OCI-LY7 (cell line): Measurements from ENCODE around the gene SFPQ.

ENCODE experiments used
- CTCF ChIP-seq: fragments of 200-600 bp; sonication (generic); conservative IDR thresholded peaks from 2 replicates; pipeline ENCODE4 v1.5.1; 2014; ENCODE audit warnings: mild to moderate bottlenecking, antibody characterized with exemption, low read length, moderate library complexity, mixed read lengths
- EZH2phosphoT487 ChIP-seq: fragments of 200-600 bp; sonication (generic); IDR thresholded peaks from 2 replicates; pipeline ENCODE4 v1.6.1; 2018; ENCODE audit warnings: low read depth, borderline replicate concordance, mild to moderate bottlenecking, mixed run types, antibody characterized with exemption, low read length, moderate library complexity, mixed read lengths

DNA sequence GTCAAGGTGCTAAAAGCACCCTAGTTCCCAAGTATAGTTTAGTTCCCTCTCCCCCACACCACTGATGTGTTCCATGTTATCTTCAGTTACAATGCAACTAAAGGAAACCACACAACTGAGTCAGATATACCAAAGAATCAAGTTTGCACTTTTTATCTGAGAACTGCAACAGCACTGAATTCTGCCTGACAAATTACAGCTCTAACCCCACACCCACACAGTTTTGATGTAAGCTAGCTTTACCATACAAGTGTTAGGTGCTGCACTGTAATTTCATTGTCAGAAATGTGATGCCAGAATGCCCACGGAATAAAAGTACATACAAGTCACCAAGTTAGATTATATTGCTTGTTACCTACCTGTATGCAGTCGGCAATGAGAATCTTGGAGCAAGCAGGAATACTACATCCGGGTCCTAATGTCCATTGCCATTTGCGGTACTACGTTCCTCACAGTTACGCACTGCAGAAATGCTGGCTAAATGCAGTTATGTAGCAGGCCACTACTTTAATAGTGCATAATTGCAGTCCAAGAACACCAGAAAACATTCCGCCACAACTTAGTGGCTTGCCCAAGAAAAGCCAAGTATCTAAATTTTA is 12.1 kb downstream of the SFPQ start:
- TF ChIP-seq CTCF = no peak
- no peak for TF ChIP-seq EZH2phosphoT487
